ENCODE results near the gene SCNN1G.

GRCh38 chr16:23148513-23149266, 33.9 kb upstream of the SCNN1G start:
- TF ChIP-seq TAF1 (conservative IDR thresholded peaks at IDR 0.05) (no peak), CTCF (IDR thresholded peaks at IDR 0.05; ENCODE audit: low read depth, low read length, missing input control) (no peak), FOXA1 (IDR thresholded peaks at IDR 0.05) (no peak), FOXA2 (IDR thresholded peaks at IDR 0.05) (no peak), JUND (IDR thresholded peaks at IDR 0.05) (no peak), GABPA (IDR thresholded peaks at IDR 0.05 in 1 of 2, conservative IDR thresholded peaks at IDR 0.05 in 1 of 2) (no peak), SP1 (IDR thresholded peaks at IDR 0.05) (no peak), REST (IDR thresholded peaks at IDR 0.05) (no peak), EGR1 (IDR thresholded peaks at IDR 0.05; ENCODE audit: low read depth in 2 of 2) (no peak), RAD21 (IDR thresholded peaks at IDR 0.05) (no peak), MAX (IDR thresholded peaks at IDR 0.05) (no peak), ATF3 (IDR thresholded peaks at IDR 0.05) (no peak), YY1 (IDR thresholded peaks at IDR 0.05) (no peak)
- TF ChIP-seq, protein P1, sequence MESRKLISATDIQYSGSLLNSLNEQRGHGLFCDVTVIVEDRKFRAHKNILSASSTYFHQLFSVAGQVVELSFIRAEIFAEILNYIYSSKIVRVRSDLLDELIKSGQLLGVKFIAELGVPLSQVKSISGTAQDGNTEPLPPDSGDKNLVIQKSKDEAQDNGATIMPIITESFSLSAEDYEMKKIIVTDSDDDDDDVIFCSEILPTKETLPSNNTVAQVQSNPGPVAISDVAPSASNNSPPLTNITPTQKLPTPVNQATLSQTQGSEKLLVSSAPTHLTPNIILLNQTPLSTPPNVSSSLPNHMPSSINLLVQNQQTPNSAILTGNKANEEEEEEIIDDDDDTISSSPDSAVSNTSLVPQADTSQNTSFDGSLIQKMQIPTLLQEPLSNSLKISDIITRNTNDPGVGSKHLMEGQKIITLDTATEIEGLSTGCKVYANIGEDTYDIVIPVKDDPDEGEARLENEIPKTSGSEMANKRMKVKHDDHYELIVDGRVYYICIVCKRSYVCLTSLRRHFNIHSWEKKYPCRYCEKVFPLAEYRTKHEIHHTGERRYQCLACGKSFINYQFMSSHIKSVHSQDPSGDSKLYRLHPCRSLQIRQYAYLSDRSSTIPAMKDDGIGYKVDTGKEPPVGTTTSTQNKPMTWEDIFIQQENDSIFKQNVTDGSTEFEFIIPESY (IDR thresholded peaks at IDR 0.05) = no peak
